Neural cell (in vitro differentiated cells): ENCODE results near the gene FADS1. TPM values are rescaled to one million over a fixed set of nuclear protein-coding genes. Genes with fewer than 3 reads are reported as not detected.
A peak's percentile ranks its signal among the peaks of the same experiment; 100 is the strongest.

ENCODE experiments used
- H2AFZ ChIP-seq: fragments of 200-600, 300-800 bp; sonication (generic), shearing (Covaris generic); 2 replicates; pipeline ENCODE4 v1.6.0; 2014; ENCODE audit warnings: low read depth, mild to moderate bottlenecking, antibody characterized with exemption, low read length, moderate library complexity
- H3F3A ChIP-seq: fragments of 200-600 bp; shearing (Covaris generic); 2 replicates; pipeline ENCODE4 v1.6.1; 2016; ENCODE audit warnings: mild to moderate bottlenecking, moderate library complexity, mixed read lengths, antibody characterized with exemption, low read length; ENCODE audit not compliant: insufficient read depth, poor library complexity, severe bottlenecking
- H3K27ac ChIP-seq: fragments of 200-600, 300-800 bp; sonication (generic), shearing (Covaris generic); 2 replicates; pipeline ENCODE4 v1.5.1; 2014; ENCODE audit warnings: mild to moderate bottlenecking, low read length, moderate library complexity
- H3K27me3 ChIP-seq: fragments of 300-800, 200-600 bp; sonication (generic), shearing (Covaris generic); 2 replicates; pipeline ENCODE4 v1.6.0; 2014; ENCODE audit warnings: mild to moderate bottlenecking, low read depth, low read length, moderate library complexity; ENCODE audit not compliant: insufficient read depth
- H3K36me3 ChIP-seq: fragments of 300-800, 200-600 bp; sonication (generic), shearing (Covaris generic); 2 replicates; pipeline ENCODE4 v1.5.1; 2014; ENCODE audit warnings: mild to moderate bottlenecking, antibody characterized with exemption, low read length, moderate library complexity; ENCODE audit not compliant: insufficient read depth
- H3K4me2 ChIP-seq: fragments of 300-800, 200-600 bp; sonication (generic), shearing (Covaris generic); 2 replicates; pipeline ENCODE4 v1.6.0; 2014; ENCODE audit warnings: mild to moderate bottlenecking, low read length
- H3K4me3 ChIP-seq: fragments of 300-800, 200-600 bp; sonication (generic), shearing (Covaris generic); 2 replicates; pipeline ENCODE4 v1.5.1; 2014; ENCODE audit warnings: mild to moderate bottlenecking, low read length, moderate library complexity
- H3K79me2 ChIP-seq: fragments of 200-600 bp; shearing (Covaris generic); replicated peaks from 2 replicates; pipeline ENCODE4 v1.6.0; 2014; ENCODE audit warnings: mild to moderate bottlenecking, low read length, moderate library complexity; ENCODE audit not compliant: insufficient read depth
- H3K9ac ChIP-seq: fragments of 300-800, 200-600 bp; sonication (generic), shearing (Covaris generic); 2 replicates; pipeline ENCODE4 v1.6.1; 2016; ENCODE audit warnings: mild to moderate bottlenecking, low read length, mixed read lengths
- H3K9me2 ChIP-seq: fragments of 200-600 bp; shearing (Covaris generic); 2 replicates; pipeline ENCODE4 v1.6.1; 2016; ENCODE audit warnings: mild to moderate bottlenecking, low read length, mixed read lengths; ENCODE audit not compliant: insufficient read depth
- H3K9me3 ChIP-seq: fragments of 200-600, 300-800 bp; sonication (generic), shearing (Covaris generic); 2 replicates; pipeline ENCODE4 v1.6.1; 2016; ENCODE audit warnings: mild to moderate bottlenecking, mixed run types, low read length, moderate library complexity, mixed read lengths
- H4K20me1 ChIP-seq: fragments of 200-600 bp; shearing (Covaris generic); 2 replicates; pipeline ENCODE4 v1.6.1; 2016; ENCODE audit warnings: mild to moderate bottlenecking, mixed run types; ENCODE audit not compliant: insufficient read depth
- EP300 ChIP-seq: fragments of 450-650 bp; conservative IDR thresholded peaks from 2 replicates; pipeline ENCODE4 v1.6.1; 2014; ENCODE audit warnings: antibody characterized with exemption, mild to moderate bottlenecking, moderate library complexity; ENCODE audit not compliant: poor library complexity, severe bottlenecking
- EZH2 ChIP-seq: fragments of 200-600, 300-800 bp; shearing (Covaris generic), sonication (generic); IDR thresholded peaks from 2 replicates; pipeline ENCODE4 v1.6.1; 2014; ENCODE audit warnings: antibody characterized with exemption, low read length, borderline replicate concordance, mild to moderate bottlenecking; ENCODE audit not compliant: insufficient read depth, poor library complexity, severe bottlenecking
- MXI1 ChIP-seq: fragments of 450-650 bp; conservative IDR thresholded peaks from 2 replicates; pipeline ENCODE4 v1.6.1; 2014; ENCODE audit warnings: antibody characterized with exemption, mild to moderate bottlenecking; ENCODE audit not compliant: poor library complexity, severe bottlenecking
- POLR2AphosphoS5 ChIP-seq: IDR thresholded peaks from 2 replicates; pipeline ENCODE4 v1.6.1; 2012
- RAD21 ChIP-seq: fragments of 450-650 bp; conservative IDR thresholded peaks from 2 replicates; pipeline ENCODE4 v1.6.1; 2014; ENCODE audit warnings: antibody characterized with exemption, mild to moderate bottlenecking, moderate library complexity
- SMC3 ChIP-seq: fragments of 450-650 bp; conservative IDR thresholded peaks from 2 replicates; pipeline ENCODE4 v1.6.1; 2014; ENCODE audit warnings: antibody characterized with exemption, mild to moderate bottlenecking, moderate library complexity; ENCODE audit not compliant: poor library complexity
- TAF1 ChIP-seq: IDR thresholded peaks from 2 replicates; pipeline ENCODE4 v1.6.1; 2012; ENCODE audit warnings: low read depth
- polyA plus RNA-seq: library from polyadenylated mRNA; depleted of rRNA; stranded (reverse); fragments of >200 nt; gene quantifications from 2 replicates; pipeline ENCODE4 v1.2.3, GENCODE V29; 2014
- TF ChIP-seq, protein P1 (sequence below): fragments of 450-650 bp; IDR thresholded peaks from 2 replicates; pipeline ENCODE4 v1.5.1; 2014; ENCODE audit warnings: antibody characterized with exemption, mild to moderate bottlenecking, moderate library complexity; ENCODE audit not compliant: poor library complexity, severe bottlenecking
- TF ChIP-seq, protein P2 (sequence below): IDR thresholded peaks from 2 replicates; pipeline ENCODE4 v1.6.1; 2012; ENCODE audit warnings: borderline replicate concordance

The FADS1 gene
- polyA plus RNA-seq, 1 donor from 2014 or later, result 102 TPM

DNA sequence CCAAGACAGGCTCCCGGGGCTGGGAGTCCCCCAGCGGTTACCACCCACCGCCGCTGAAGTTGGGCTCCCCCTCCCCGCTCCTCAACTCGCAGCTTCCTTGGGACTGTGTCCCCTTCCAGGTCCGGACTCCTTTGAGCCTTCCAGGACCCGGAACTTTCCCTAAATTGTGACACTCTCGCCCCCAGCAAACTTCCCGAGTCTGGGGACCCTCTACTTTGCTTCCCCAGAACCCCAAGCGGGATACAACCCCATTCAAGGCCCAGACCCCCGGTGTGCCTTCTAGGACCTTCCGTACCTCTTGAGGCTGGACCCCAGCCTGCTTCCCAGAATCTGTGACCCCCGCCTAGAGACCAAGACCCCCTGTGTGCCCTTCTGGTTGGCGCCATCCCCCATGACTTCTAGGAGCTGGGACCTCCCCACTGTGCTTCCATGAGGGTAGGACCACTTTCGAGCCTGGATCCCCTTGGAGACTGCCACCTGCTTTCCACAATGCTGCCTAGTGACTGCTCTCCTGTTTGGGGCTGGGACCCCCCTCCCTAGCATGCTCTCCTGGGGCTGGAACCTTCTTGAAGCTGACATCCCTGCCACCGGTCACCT, 63.8 kb downstream of the FADS1 start:
- no peak overlapping the region for H3K27ac ChIP-seq
- no peaks in the 10 kb centered on the region for H3K36me3 ChIP-seq
- no peak for TF ChIP-seq EP300
- TF ChIP-seq MXI1, result no peak
- no peak for TF ChIP-seq EZH2
- TF ChIP-seq, protein P1, sequence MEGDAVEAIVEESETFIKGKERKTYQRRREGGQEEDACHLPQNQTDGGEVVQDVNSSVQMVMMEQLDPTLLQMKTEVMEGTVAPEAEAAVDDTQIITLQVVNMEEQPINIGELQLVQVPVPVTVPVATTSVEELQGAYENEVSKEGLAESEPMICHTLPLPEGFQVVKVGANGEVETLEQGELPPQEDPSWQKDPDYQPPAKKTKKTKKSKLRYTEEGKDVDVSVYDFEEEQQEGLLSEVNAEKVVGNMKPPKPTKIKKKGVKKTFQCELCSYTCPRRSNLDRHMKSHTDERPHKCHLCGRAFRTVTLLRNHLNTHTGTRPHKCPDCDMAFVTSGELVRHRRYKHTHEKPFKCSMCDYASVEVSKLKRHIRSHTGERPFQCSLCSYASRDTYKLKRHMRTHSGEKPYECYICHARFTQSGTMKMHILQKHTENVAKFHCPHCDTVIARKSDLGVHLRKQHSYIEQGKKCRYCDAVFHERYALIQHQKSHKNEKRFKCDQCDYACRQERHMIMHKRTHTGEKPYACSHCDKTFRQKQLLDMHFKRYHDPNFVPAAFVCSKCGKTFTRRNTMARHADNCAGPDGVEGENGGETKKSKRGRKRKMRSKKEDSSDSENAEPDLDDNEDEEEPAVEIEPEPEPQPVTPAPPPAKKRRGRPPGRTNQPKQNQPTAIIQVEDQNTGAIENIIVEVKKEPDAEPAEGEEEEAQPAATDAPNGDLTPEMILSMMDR, result no peak
- TF ChIP-seq SMC3, result no peak
- H3K4me2 ChIP-seq, result no peak overlapping the region
- H3K9me3 ChIP-seq, result no peaks in the 10 kb centered on the region
- H3K4me3 ChIP-seq, result peak overlapping the region; percentile 60
- H3K79me2 ChIP-seq, result no peaks in the 10 kb centered on the region
- H2AFZ ChIP-seq, result no peak overlapping the region
- no peaks in the 10 kb centered on the region for H3K9me2 ChIP-seq
- peaks cover 15% of the 10 kb centered on the region for H3K27me3 ChIP-seq
- H3K9ac ChIP-seq, result no peak overlapping the region
- H3F3A ChIP-seq, result no peaks in the 10 kb centered on the region
- H4K20me1 ChIP-seq, result no peaks in the 10 kb centered on the region

DNA sequence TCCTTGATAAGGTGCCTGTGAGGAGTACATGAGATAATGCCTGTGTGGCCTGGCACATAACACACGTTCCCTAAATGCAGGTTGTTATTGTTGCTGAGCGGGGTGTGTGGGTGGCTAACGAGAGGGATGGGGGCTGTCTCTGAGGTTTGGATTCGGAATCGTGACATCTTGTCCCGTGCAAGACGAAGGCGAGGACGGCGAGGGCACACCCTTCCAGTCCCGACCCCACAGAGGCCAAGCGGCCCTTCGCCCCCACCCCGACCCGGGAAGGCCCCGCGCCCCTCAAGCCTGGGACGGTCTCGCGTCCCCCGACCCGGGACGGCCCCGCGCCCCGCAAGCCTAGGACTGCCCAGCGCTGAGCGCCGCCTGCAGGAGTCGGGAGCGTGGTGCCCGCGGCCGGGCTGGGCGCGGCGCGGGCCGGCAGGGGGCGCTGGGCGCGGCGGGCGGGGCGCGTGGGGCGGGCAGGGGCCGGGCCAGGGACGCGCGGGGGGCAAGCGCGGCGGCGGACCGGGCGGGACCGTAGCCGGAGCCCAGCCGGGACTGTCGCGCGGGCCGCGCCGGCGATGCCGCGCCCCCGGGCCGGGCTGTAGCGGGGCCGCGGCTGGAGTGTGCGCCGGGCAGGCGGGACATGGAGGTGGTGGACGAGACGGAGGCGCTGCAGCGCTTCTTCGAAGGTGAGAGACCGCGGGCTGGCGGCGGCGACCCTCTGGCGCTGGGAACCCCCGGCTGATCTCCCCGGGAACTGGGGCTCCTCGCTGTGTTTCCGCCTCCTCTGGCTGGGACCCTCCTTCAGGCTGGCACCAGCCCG, 64.5 kb downstream of the FADS1 start, which contains the start of gene MYRF:
Gene MYRF, plus strand, starts transcription at position 520 of the 808 bp plus-strand sequence. Its CDS starts 109 bp downstream, at position 629.
- Histone ChIP-seq H3K9me3 (no peaks in the 10 kb centered on the region), H3K79me2 (no peaks in the 10 kb centered on the region), H3K27me3 (peaks cover 15% of the 10 kb centered on the region), H3K27ac (no peak within 1 kb of the TSS), H3F3A (no peaks in the 10 kb centered on the region), H3K4me2 (no peak within 1 kb of the TSS), H4K20me1 (no peaks in the 10 kb centered on the region), H3K4me3 (peak within 1 kb of the TSS; percentile 60), H2AFZ (no peak within 1 kb of the TSS), H3K9me2 (no peaks in the 10 kb centered on the region), H3K9ac (peak within 1 kb of the TSS; percentile 16), H3K36me3 (no peaks in the 10 kb centered on the region)
- TF ChIP-seq, protein P1, result peak; percentile 59
- TF ChIP-seq EP300, result no peak

DNA sequence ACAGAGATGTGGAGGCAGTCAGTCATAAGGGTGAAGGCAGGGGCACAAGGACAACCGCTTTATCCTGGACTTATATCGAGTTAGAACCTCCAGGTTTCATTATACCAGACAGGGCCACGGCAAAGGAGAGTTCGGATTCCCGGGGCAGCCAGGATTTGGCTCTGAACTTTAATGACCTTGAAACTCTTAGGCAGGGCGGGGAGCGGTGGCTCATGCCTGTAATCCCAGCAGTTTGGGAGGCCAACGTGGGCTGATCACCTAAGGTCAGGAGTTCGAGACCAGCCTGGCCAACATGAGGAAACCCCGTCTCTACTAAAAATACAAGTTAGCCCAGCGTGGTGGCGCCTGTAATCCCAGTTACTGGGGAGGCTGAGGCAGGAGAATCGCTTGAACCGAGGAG, 65.4 kb downstream of the FADS1 start:
- H3K27me3 ChIP-seq, result peaks cover 15% of the 10 kb centered on the region
- no peak overlapping the region for H3K9ac ChIP-seq
- H3K9me2 ChIP-seq, result no peaks in the 10 kb centered on the region
- no peaks in the 10 kb centered on the region for H3K9me3 ChIP-seq
- H3K79me2 ChIP-seq, result no peaks in the 10 kb centered on the region
- TF ChIP-seq EZH2 (no peak), MXI1 (no peak), SMC3 (no peak), RAD21 (no peak), EP300 (no peak), POLR2AphosphoS5 (no peak), TAF1 (no peak)
- TF ChIP-seq, protein P1, result no peak
- TF ChIP-seq, protein P2, sequence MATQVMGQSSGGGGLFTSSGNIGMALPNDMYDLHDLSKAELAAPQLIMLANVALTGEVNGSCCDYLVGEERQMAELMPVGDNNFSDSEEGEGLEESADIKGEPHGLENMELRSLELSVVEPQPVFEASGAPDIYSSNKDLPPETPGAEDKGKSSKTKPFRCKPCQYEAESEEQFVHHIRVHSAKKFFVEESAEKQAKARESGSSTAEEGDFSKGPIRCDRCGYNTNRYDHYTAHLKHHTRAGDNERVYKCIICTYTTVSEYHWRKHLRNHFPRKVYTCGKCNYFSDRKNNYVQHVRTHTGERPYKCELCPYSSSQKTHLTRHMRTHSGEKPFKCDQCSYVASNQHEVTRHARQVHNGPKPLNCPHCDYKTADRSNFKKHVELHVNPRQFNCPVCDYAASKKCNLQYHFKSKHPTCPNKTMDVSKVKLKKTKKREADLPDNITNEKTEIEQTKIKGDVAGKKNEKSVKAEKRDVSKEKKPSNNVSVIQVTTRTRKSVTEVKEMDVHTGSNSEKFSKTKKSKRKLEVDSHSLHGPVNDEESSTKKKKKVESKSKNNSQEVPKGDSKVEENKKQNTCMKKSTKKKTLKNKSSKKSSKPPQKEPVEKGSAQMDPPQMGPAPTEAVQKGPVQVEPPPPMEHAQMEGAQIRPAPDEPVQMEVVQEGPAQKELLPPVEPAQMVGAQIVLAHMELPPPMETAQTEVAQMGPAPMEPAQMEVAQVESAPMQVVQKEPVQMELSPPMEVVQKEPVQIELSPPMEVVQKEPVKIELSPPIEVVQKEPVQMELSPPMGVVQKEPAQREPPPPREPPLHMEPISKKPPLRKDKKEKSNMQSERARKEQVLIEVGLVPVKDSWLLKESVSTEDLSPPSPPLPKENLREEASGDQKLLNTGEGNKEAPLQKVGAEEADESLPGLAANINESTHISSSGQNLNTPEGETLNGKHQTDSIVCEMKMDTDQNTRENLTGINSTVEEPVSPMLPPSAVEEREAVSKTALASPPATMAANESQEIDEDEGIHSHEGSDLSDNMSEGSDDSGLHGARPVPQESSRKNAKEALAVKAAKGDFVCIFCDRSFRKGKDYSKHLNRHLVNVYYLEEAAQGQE, result no peak
- H2AFZ ChIP-seq, result no peak overlapping the region
- H3K4me3 ChIP-seq, result no peak overlapping the region
- no peaks in the 10 kb centered on the region for H4K20me1 ChIP-seq
- H3K27ac ChIP-seq, result no peak overlapping the region
- H3K36me3 ChIP-seq, result no peaks in the 10 kb centered on the region
- H3K4me2 ChIP-seq, result no peak overlapping the region
- H3F3A ChIP-seq, result no peaks in the 10 kb centered on the region
